ENCODE measurements around the gene IER5L.

The IER5L gene

DNA sequence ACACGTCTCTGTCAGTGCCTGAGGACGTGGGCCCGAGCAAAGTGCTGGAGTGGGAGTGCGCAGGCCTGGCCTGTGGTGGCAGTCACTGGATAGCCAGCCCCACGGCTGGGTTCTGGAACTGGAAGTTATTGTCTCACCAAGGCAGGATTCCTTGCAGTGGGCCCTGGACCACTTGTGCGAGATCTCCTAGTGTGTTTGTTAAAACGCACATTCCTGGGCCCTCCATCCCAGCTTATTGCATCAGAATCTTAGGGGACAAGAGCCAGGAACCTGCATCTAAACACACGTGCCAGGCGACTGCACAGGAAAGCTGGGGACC is 40.0 kb downstream of the IER5L start:
- TF ChIP-seq POLR2AphosphoS5 (IDR thresholded peaks at IDR 0.05; ENCODE audit: low read depth, low read length) = no peak
- TF ChIP-seq FOXP2 (optimal IDR thresholded peaks at IDR 0.05; ENCODE audit: borderline replicate concordance, extremely low read depth, extremely low read length, insufficient read depth) = no peak
- TF ChIP-seq, protein P1, sequence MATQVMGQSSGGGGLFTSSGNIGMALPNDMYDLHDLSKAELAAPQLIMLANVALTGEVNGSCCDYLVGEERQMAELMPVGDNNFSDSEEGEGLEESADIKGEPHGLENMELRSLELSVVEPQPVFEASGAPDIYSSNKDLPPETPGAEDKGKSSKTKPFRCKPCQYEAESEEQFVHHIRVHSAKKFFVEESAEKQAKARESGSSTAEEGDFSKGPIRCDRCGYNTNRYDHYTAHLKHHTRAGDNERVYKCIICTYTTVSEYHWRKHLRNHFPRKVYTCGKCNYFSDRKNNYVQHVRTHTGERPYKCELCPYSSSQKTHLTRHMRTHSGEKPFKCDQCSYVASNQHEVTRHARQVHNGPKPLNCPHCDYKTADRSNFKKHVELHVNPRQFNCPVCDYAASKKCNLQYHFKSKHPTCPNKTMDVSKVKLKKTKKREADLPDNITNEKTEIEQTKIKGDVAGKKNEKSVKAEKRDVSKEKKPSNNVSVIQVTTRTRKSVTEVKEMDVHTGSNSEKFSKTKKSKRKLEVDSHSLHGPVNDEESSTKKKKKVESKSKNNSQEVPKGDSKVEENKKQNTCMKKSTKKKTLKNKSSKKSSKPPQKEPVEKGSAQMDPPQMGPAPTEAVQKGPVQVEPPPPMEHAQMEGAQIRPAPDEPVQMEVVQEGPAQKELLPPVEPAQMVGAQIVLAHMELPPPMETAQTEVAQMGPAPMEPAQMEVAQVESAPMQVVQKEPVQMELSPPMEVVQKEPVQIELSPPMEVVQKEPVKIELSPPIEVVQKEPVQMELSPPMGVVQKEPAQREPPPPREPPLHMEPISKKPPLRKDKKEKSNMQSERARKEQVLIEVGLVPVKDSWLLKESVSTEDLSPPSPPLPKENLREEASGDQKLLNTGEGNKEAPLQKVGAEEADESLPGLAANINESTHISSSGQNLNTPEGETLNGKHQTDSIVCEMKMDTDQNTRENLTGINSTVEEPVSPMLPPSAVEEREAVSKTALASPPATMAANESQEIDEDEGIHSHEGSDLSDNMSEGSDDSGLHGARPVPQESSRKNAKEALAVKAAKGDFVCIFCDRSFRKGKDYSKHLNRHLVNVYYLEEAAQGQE (IDR thresholded peaks at IDR 0.05; ENCODE audit: insufficient read depth in 1 of 2, low read depth in 2 of 2, low read length in 2 of 2) = no peak
- TF ChIP-seq SIN3A (IDR thresholded peaks at IDR 0.05; ENCODE audit: borderline replicate concordance, insufficient read depth, low read length) = no peak
- TF ChIP-seq TAF1 (IDR thresholded peaks at IDR 0.05; ENCODE audit: borderline replicate concordance, insufficient read depth, low read length) = no peak

DNA sequence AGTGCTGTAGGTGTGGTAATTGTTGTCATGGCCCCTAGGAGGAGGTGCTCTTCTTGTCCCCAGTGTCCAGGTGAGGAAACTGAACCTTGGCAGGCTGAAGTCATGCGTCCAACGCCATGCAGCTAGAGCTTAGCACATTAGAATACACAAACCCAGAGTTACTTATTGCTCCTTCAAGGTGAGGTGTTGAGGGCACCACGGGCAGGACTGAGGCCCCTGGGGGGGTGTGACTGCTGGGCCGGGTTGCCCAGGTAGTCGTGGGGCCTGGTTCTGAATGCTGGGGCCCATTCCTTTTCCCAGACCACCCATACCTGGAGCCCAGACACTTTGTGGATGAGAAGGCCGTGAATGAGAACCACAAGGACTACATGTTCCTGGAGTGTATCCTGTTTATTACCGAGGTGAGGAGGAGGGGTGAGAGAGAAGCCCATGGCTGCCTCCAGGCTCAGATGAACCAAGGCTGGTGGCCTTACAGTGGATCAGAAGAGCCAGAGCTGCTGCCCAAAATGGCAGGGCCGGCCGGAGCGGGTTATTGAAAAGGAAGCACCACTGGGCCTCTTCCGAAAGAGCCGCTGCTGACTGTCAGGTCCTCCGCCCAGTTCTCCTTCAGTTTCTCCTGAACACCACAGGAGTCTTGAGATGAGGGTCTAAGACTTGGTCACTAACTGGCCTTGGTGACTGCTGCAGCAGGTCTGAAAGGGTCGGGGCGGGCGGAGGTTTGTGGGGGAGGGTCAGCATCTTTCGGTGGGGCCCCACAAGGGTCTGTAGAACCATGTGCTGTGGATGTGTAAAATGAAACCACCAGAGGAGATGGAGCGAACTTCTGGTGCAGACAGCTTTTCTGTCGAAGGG is 40.5 kb downstream of the IER5L start:
- TF ChIP-seq FOXP2 (optimal IDR thresholded peaks at IDR 0.05; ENCODE audit: borderline replicate concordance, extremely low read depth, extremely low read length, insufficient read depth) = no peak

DNA sequence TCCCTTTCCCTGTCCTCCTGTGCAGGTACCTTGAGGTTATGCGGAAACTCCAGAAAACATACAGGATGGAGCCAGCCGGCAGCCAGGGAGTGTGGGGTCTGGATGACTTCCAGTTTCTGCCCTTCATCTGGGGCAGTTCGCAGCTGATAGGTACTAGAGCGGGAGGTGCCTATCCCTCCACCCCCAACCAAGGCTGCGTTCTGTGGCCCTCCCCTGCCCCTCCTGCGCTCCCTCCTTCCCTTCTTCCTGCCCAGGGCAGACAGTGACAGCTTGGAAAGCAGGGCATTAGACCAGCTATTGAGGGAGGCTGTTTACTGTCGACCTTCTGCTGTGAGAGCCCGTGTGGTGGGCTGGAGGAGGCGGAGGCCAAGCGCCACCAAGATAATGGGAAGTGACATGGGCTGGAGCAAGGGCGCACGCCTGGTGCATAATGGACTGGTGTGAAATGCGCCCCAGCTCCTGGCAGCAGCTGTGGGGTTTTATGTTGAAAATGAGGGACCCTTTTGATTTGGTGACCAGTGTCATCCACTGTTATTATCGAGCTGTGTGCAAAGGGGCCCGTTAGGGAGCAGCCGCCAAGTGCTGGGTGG is 41.5 kb downstream of the IER5L start:
- no peak for TF ChIP-seq FOXP2 (optimal IDR thresholded peaks at IDR 0.05; ENCODE audit: borderline replicate concordance, extremely low read depth, extremely low read length, insufficient read depth)
- TF ChIP-seq POLR2AphosphoS5 (IDR thresholded peaks at IDR 0.05; ENCODE audit: low read depth, low read length) = no peak
- no peak for TF ChIP-seq SIN3A (IDR thresholded peaks at IDR 0.05; ENCODE audit: borderline replicate concordance, insufficient read depth, low read length)
- TF ChIP-seq, protein P1 (IDR thresholded peaks at IDR 0.05; ENCODE audit: insufficient read depth in 1 of 2, low read depth in 2 of 2, low read length in 2 of 2) = no peak
- TF ChIP-seq TAF1 (IDR thresholded peaks at IDR 0.05; ENCODE audit: borderline replicate concordance, insufficient read depth, low read length) = no peak

DNA sequence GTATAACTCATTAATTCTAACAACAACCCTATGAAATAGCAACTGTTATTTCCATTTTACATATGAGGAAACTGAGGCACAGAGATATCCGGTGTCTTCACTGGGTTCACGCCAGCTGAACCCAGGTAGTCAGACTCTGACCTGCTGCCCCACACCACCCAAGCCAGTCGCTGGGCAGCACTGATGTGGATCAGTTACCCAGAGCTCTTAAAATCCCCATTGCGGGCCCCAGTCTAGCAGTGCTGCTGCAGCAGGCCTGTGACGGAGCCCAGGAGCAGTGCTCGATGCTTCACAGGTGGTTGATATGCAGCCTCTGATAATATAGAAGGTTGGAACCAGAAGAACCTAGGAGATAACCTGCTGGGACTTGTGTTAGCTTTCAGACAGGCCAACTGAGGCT is 42.6 kb downstream of the IER5L start:
- TF ChIP-seq, protein P1 (IDR thresholded peaks at IDR 0.05; ENCODE audit: insufficient read depth in 1 of 2, low read depth in 2 of 2, low read length in 2 of 2) = no peak
- TF ChIP-seq POLR2AphosphoS5 (IDR thresholded peaks at IDR 0.05; ENCODE audit: low read depth, low read length) (no peak), FOXP2 (optimal IDR thresholded peaks at IDR 0.05; ENCODE audit: borderline replicate concordance, extremely low read depth, extremely low read length, insufficient read depth) (no peak), SIN3A (IDR thresholded peaks at IDR 0.05; ENCODE audit: borderline replicate concordance, insufficient read depth, low read length) (no peak), TAF1 (IDR thresholded peaks at IDR 0.05; ENCODE audit: borderline replicate concordance, insufficient read depth, low read length) (no peak)

DNA sequence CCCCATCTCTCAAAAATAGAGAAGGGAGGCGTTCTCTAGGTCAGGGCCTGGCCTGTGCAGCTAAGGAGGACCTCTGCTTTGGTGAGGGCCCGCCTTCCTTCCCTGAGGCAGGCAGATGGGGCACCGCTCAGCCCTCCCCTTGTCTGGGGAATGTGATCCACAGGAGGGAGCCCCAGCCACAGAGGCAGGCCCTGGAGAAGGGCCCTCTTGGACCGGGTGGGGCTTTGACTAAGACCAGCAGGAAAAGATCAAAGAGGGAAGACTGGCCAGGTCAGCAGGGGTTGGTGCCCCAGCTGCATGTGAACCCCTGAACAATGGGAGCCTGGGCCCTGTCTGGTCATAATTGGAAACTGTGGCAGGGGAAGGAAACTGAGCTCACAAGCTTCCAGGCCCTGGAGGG is 45.0 kb downstream of the IER5L start:
- TF ChIP-seq SIN3A (IDR thresholded peaks at IDR 0.05; ENCODE audit: borderline replicate concordance, insufficient read depth, low read length) = no peak

DNA sequence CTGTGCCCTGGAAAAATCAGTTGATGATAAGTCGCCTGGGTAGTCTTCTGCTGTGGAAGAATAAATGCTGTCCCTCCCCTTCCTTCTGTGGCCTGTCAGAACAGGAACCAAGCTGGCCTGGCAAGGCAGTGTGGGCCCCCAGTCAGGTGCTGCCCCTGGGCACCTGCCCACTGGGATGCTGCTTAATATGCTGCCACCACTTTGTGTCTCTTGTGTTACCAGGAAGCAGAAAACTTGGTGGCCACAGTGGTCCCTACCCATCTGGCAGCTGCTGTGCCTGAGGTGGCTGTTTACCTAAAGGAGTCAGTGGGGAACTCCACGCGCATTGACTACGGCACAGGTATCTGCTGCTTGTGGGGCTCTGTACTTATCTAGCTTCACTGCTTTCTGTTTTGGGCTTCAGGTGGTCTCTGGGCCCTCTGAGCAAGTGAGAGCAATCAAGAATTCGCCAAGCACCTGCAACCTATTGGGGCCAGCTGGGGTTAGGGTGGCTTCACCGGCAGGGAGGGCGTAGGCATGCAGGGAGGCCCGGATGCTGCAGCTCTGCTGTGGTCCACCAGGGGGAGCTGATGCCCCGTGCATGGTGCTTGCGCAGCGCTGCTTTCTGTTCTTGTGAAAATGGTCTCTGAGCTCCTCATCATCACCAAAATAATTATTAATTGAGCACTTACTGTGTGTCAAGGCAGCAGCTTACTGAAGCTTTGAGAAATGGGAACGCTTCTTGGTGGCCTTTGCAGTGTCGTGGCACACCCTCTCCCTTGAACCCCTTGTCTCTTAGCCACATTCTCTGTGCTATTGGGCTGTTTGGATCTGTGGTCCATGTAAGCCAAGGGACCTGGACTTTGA is 46.5 kb downstream of the IER5L start:
- TF ChIP-seq TAF1 (IDR thresholded peaks at IDR 0.05; ENCODE audit: borderline replicate concordance, insufficient read depth, low read length) (no peak), SIN3A (IDR thresholded peaks at IDR 0.05; ENCODE audit: borderline replicate concordance, insufficient read depth, low read length) (no peak)
